H1 (cell line): Measurements from ENCODE around the gene UBASH3B.

Experiments used
- CBX8 ChIP-seq: fragments of 300-800, 300-1000 bp; sonication (generic); IDR thresholded peaks from 2 replicates; pipeline ENCODE4 v1.7.1; 2016; ENCODE audit warnings: low read depth, low read length, borderline replicate concordance
- EP300 ChIP-seq, 2 experiments: IDR thresholded peaks; 1 replicate in 1 of 2; 2 replicates in 1 of 2; pipeline ENCODE4 v1.6.1; 2011 to 2012; ENCODE audit warnings: low read depth in 2 of 2, low read length in 2 of 2, mild to moderate bottlenecking in 2 of 2, borderline replicate concordance in 1 of 2, inconsistent platforms in 1 of 2, moderate library complexity in 1 of 2
- EZH2 ChIP-seq: fragments of 200-600 bp; sonication (generic); IDR thresholded peaks from 2 replicates; pipeline ENCODE4 v1.7.1; 2012; ENCODE audit warnings: low read depth, mild to moderate bottlenecking, moderate library complexity, low read length, inconsistent platforms; ENCODE audit not compliant: severe bottlenecking
- HDAC2 ChIP-seq, 2 experiments: fragments of 300-600 bp in 1 of 2; sonication (generic) in 1 of 2; IDR thresholded peaks; 2 replicates each; pipeline ENCODE4 v1.6.1; 2011 to 2012; ENCODE audit warnings: low read depth in 2 of 2, low read length in 2 of 2, mild to moderate bottlenecking in 2 of 2, moderate library complexity in 2 of 2, borderline replicate concordance in 1 of 2, inconsistent platforms in 1 of 2
- POLR2A ChIP-seq, 2 experiments: IDR thresholded peaks; 1 replicate in 1 of 2; 2 replicates in 1 of 2; pipeline ENCODE4 v1.6.1; 2011; ENCODE audit warnings: low read depth in 2 of 2, low read length in 2 of 2, mild to moderate bottlenecking in 2 of 2; ENCODE audit errors: control extremely low read depth in 1 of 2
- RFX5 ChIP-seq: IDR thresholded peaks from 2 replicates; pipeline ENCODE4 v1.6.1; 2011; ENCODE audit warnings: low read depth, low read length, improper control_type of control experiment, borderline replicate concordance
- TCF12 ChIP-seq: IDR thresholded peaks from 2 replicates; pipeline ENCODE4 v1.6.1; 2011; ENCODE audit warnings: low read depth, mild to moderate bottlenecking, low read length
- TF ChIP-seq, protein P1 (sequence below), 3 experiments: IDR thresholded peaks; 1 replicate in 2 of 3; 2 replicates in 1 of 3; pipeline versions ENCODE4 v1.5.1 to v1.6.1; 2011; ENCODE audit warnings: low read length in 3 of 3, mild to moderate bottlenecking in 3 of 3, inconsistent platforms in 2 of 3, low read depth in 1 of 3, moderate library complexity in 1 of 3; ENCODE audit not compliant: insufficient read depth in 1 of 3; ENCODE audit errors: control extremely low read depth in 1 of 3
- TF ChIP-seq, protein P2 (sequence below): IDR thresholded peaks from 2 replicates; pipeline ENCODE4 v1.6.1; 2011; ENCODE audit warnings: low read depth, mild to moderate bottlenecking, low read length; ENCODE audit not compliant: insufficient read depth
- TF ChIP-seq, protein P3 (sequence below): IDR thresholded peaks from 2 replicates; pipeline ENCODE4 v1.6.1; 2012; ENCODE audit warnings: low read length, inconsistent platforms

DNA sequence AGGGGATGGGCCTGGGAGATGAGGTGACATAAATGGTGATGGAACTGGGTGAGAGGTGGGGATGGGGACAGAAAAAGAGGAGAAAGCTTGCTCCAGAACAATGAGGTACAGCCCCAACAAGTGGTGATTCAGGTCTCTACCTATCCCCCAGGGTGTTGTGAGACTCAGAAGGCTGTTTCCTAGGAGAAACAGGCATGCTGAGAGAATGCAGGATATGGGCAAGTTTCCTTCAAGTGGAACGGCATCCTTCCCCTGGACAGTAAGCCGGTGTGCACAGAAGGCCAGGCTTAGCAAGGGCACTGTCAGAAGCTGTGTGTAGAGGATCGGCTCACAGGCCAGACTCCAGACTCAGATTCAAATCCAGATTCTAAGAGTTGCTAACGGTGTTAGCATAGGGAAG, 148.6 kb downstream of the UBASH3B start:
- TF ChIP-seq, protein P1, sequence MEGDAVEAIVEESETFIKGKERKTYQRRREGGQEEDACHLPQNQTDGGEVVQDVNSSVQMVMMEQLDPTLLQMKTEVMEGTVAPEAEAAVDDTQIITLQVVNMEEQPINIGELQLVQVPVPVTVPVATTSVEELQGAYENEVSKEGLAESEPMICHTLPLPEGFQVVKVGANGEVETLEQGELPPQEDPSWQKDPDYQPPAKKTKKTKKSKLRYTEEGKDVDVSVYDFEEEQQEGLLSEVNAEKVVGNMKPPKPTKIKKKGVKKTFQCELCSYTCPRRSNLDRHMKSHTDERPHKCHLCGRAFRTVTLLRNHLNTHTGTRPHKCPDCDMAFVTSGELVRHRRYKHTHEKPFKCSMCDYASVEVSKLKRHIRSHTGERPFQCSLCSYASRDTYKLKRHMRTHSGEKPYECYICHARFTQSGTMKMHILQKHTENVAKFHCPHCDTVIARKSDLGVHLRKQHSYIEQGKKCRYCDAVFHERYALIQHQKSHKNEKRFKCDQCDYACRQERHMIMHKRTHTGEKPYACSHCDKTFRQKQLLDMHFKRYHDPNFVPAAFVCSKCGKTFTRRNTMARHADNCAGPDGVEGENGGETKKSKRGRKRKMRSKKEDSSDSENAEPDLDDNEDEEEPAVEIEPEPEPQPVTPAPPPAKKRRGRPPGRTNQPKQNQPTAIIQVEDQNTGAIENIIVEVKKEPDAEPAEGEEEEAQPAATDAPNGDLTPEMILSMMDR (IDR thresholded peaks at IDR 0.05; ENCODE audit: control extremely low read depth in 1 of 3, insufficient read depth in 1 of 3, low read depth in 1 of 3, low read length in 3 of 3) = no peak
- TF ChIP-seq RFX5 (no peak), EZH2 (no peak), POLR2A (IDR thresholded peaks at IDR 0.05; ENCODE audit: control extremely low read depth in 1 of 2, low read depth in 2 of 2, low read length in 2 of 2) (no peak), EP300 (IDR thresholded peaks at IDR 0.05; ENCODE audit: borderline replicate concordance in 1 of 2, low read depth in 2 of 2, low read length in 2 of 2) (no peak), TCF12 (no peak), HDAC2 (IDR thresholded peaks at IDR 0.05; ENCODE audit: borderline replicate concordance in 1 of 2, low read depth in 2 of 2, low read length in 2 of 2) (no peak), CBX8 (no peak)
- TF ChIP-seq, protein P2, sequence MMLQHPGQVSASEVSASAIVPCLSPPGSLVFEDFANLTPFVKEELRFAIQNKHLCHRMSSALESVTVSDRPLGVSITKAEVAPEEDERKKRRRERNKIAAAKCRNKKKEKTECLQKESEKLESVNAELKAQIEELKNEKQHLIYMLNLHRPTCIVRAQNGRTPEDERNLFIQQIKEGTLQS = no peak
- TF ChIP-seq, protein P3, sequence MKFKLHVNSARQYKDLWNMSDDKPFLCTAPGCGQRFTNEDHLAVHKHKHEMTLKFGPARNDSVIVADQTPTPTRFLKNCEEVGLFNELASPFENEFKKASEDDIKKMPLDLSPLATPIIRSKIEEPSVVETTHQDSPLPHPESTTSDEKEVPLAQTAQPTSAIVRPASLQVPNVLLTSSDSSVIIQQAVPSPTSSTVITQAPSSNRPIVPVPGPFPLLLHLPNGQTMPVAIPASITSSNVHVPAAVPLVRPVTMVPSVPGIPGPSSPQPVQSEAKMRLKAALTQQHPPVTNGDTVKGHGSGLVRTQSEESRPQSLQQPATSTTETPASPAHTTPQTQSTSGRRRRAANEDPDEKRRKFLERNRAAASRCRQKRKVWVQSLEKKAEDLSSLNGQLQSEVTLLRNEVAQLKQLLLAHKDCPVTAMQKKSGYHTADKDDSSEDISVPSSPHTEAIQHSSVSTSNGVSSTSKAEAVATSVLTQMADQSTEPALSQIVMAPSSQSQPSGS = no peak
